GM12874 (cell line): ENCODE results near the gene ANKRD6.

Source experiments
- CTCF ChIP-seq: IDR thresholded peaks from 2 replicates; pipeline ENCODE4 v1.5.1; 2011; ENCODE audit warnings: low read depth, mild to moderate bottlenecking, control low read depth, low read length, moderate library complexity; ENCODE audit not compliant: insufficient read depth

The ANKRD6 gene

GRCh38 chr6:89500611-89501010 is 67.7 kb downstream of the ANKRD6 start:
- no peak for TF ChIP-seq CTCF

- TF ChIP-seq CTCF: no peak
These were observed 68.3 kb downstream of the ANKRD6 start for GRCh38 chr6:89501222-89501621.

- TF ChIP-seq CTCF: no peak
These were observed 68.8 kb downstream of the ANKRD6 start for GRCh38 chr6:89501753-89502152.

GRCh38 chr6:89503641-89504040 is 70.7 kb downstream of the ANKRD6 start:
- no peak for TF ChIP-seq CTCF

- no peak for TF ChIP-seq CTCF
These were observed 72.9 kb downstream of the ANKRD6 start for GRCh38 chr6:89505847-89506246.

- TF ChIP-seq CTCF: no peak
These were observed 74.0 kb downstream of the ANKRD6 start for GRCh38 chr6:89506716-89507617.

- TF ChIP-seq CTCF: no peak
These were observed 76.0 kb downstream of the ANKRD6 start for GRCh38 chr6:89508755-89509563.
